OCI-LY1 (cell line): ENCODE results near the gene SMOC2.
"Not testable (repeated sequence)": the region's sequence is repeated elsewhere in the genome, so short reads cannot be mapped to it uniquely, and the experiment has no call there.

Source experiments
- H2AFZ ChIP-seq: fragments of 200-600 bp; sonication (generic), shearing (Covaris generic); 2 replicates; pipeline ENCODE4 v1.6.0; 2014; ENCODE audit warnings: antibody characterized with exemption, mild to moderate bottlenecking, low read length
- H3F3A ChIP-seq: fragments of 200-600 bp; sonication (generic), shearing (Covaris generic); 2 replicates; pipeline ENCODE4 v1.6.0; 2014; ENCODE audit warnings: mild to moderate bottlenecking, antibody characterized with exemption, low read length, moderate library complexity; ENCODE audit not compliant: insufficient read depth
- H3K27ac ChIP-seq: fragments of 200-600 bp; sonication (generic); 2 replicates; pipeline ENCODE4 v1.5.1; 2014; ENCODE audit warnings: low read length, mixed run types, mild to moderate bottlenecking, low read depth; ENCODE audit not compliant: poor library complexity, severe bottlenecking
- H3K27me3 ChIP-seq: fragments of 200-600 bp; sonication (generic); 2 replicates; pipeline ENCODE4 v1.6.0; 2014; ENCODE audit warnings: antibody characterized with exemption, mild to moderate bottlenecking, low read length, moderate library complexity; ENCODE audit not compliant: insufficient read depth
- H3K36me3 ChIP-seq: fragments of 200-600 bp; sonication (generic); 2 replicates; pipeline ENCODE4 v1.6.1; 2014; ENCODE audit warnings: mild to moderate bottlenecking, antibody characterized with exemption, low read length, moderate library complexity, mixed read lengths; ENCODE audit not compliant: insufficient read depth
- H3K4me1 ChIP-seq: fragments of 200-600 bp; sonication (generic); 2 replicates; pipeline ENCODE4 v1.5.1; 2014; ENCODE audit warnings: mild to moderate bottlenecking, low read length, moderate library complexity; ENCODE audit not compliant: insufficient read depth, severe bottlenecking
- H3K4me2 ChIP-seq: fragments of 200-600 bp; sonication (generic), shearing (Covaris generic); 2 replicates; pipeline ENCODE4 v1.6.1; 2014; ENCODE audit warnings: low read length
- H3K4me3 ChIP-seq: fragments of 200-600 bp; sonication (generic); 2 replicates; pipeline ENCODE4 v1.5.1; 2014; ENCODE audit warnings: low read length, low read depth, mild to moderate bottlenecking, mixed read lengths; ENCODE audit not compliant: poor library complexity, severe bottlenecking
- H3K79me2 ChIP-seq: fragments of 200-600 bp; shearing (Covaris generic); 2 replicates; pipeline ENCODE4 v1.6.1; 2016; ENCODE audit warnings: mixed run types, low read length, mixed read lengths; ENCODE audit not compliant: insufficient read depth
- H3K9ac ChIP-seq: fragments of 200-600 bp; sonication (generic), shearing (Covaris generic); 2 replicates; pipeline ENCODE4 v1.6.1; 2014; ENCODE audit warnings: mild to moderate bottlenecking, low read length, mixed read lengths
- H3K9me2 ChIP-seq: fragments of 200-600 bp; sonication (generic), shearing (Covaris generic); 2 replicates; pipeline ENCODE4 v1.6.1; 2014; ENCODE audit warnings: low read depth, mild to moderate bottlenecking, low read length, mixed read lengths
- H3K9me3 ChIP-seq: fragments of 200-600 bp; shearing (Covaris generic); 2 replicates; pipeline ENCODE4 v1.6.1; 2014; ENCODE audit warnings: low read length, mixed read lengths
- H4K20me1 ChIP-seq: fragments of 200-600 bp; sonication (generic), shearing (Covaris generic); 2 replicates; pipeline ENCODE4 v1.6.0; 2016; ENCODE audit warnings: mild to moderate bottlenecking, low read length; ENCODE audit not compliant: insufficient read depth
- EZH2 ChIP-seq: fragments of 200-600 bp; sonication (generic), shearing (Covaris generic); IDR thresholded peaks from 2 replicates; pipeline ENCODE4 v1.8.0; 2017; ENCODE audit warnings: borderline replicate concordance, mixed run types, mild to moderate bottlenecking, antibody characterized with exemption, low read length, moderate library complexity, mixed read lengths
- TF ChIP-seq, protein P1 (sequence below): fragments of 200-600 bp; sonication (generic), shearing (Covaris generic); IDR thresholded peaks from 2 replicates; pipeline ENCODE4 v1.5.1; 2017; ENCODE audit warnings: mild to moderate bottlenecking, antibody characterized with exemption, low read length, moderate library complexity, mixed read lengths

SMOC2 gene

GRCh38 chr6:168571268-168571667, 130.3 kb downstream of the SMOC2 start:
- Histone ChIP-seq H3K9me2 (no peaks in the 10 kb centered on the region), H4K20me1 (no peaks in the 10 kb centered on the region), H3F3A (no peaks in the 10 kb centered on the region), H3K36me3 (no peaks in the 10 kb centered on the region), H3K4me1 (no peaks in the 10 kb centered on the region), H3K79me2 (no peaks in the 10 kb centered on the region), H3K27ac (no peak overlapping the region), H3K4me2 (no peak overlapping the region), H2AFZ (no peak overlapping the region), H3K4me3 (no peak overlapping the region), H3K27me3 (no peaks in the 10 kb centered on the region), H3K9ac (no peak overlapping the region), H3K9me3 (no peaks in the 10 kb centered on the region)
- TF ChIP-seq EZH2 = no peak
- TF ChIP-seq, protein P1, sequence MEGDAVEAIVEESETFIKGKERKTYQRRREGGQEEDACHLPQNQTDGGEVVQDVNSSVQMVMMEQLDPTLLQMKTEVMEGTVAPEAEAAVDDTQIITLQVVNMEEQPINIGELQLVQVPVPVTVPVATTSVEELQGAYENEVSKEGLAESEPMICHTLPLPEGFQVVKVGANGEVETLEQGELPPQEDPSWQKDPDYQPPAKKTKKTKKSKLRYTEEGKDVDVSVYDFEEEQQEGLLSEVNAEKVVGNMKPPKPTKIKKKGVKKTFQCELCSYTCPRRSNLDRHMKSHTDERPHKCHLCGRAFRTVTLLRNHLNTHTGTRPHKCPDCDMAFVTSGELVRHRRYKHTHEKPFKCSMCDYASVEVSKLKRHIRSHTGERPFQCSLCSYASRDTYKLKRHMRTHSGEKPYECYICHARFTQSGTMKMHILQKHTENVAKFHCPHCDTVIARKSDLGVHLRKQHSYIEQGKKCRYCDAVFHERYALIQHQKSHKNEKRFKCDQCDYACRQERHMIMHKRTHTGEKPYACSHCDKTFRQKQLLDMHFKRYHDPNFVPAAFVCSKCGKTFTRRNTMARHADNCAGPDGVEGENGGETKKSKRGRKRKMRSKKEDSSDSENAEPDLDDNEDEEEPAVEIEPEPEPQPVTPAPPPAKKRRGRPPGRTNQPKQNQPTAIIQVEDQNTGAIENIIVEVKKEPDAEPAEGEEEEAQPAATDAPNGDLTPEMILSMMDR = no peak

DNA sequence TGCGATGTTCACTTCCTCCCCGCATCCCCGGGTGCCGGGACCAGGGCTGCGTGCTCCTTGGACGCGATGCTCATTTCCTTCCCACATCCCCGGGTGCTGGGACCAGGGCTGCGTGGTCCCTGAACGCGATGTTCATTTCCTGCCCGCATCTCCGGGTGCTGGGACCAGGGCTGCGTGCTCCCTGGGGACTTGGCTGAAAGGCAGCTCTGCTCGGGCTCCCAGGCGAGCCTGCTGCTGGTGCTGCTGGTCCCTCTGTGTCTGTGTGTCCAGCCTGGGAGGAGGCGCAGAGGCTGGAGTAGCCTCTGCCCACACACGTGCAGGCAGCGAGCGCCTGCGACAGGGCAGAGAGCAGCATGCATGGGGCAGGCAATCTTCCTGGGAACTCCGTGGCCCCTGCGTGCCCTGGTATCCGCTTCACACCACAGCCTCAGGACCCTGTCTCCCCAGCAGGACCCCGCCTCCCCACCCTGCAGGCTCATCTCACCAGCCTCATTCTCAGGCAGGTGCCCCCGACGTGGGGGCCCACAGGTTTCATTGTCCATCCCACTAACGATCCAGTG, 132.4 kb downstream of the SMOC2 start:
- H3K4me2 ChIP-seq, H3K9me3 ChIP-seq, H3K4me1 ChIP-seq, H3K27ac ChIP-seq, H3K27me3 ChIP-seq, H3K9me2 ChIP-seq, H3K36me3 ChIP-seq, H3F3A ChIP-seq, H3K79me2 ChIP-seq, H3K4me3 ChIP-seq, H4K20me1 ChIP-seq, H2AFZ ChIP-seq, H3K9ac ChIP-seq: not testable (repeated sequence)

- Histone ChIP-seq H3K9me2 (no peaks in the 10 kb centered on the region), H3K27me3 (no peaks in the 10 kb centered on the region)
Measured at GRCh38 chr6:168574075-168574698, 133.2 kb downstream of the SMOC2 start.

More at GRCh38 chr6:168574075-168574698, 133.2 kb downstream of the SMOC2 start:
- Histone ChIP-seq H3K4me1 (no peaks in the 10 kb centered on the region), H3K4me2 (no peak overlapping the region), H3K4me3 (no peak overlapping the region), H3F3A (no peaks in the 10 kb centered on the region), H3K9ac (no peak overlapping the region), H3K79me2 (no peaks in the 10 kb centered on the region), H3K9me3 (no peaks in the 10 kb centered on the region), H4K20me1 (no peaks in the 10 kb centered on the region), H3K27ac (no peak overlapping the region), H2AFZ (no peak overlapping the region), H3K36me3 (no peaks in the 10 kb centered on the region)
- TF ChIP-seq, protein P1 = no peak
- TF ChIP-seq EZH2 = no peak
